Islet precursor cell (in vitro differentiated cells): ENCODE results near the gene KDM7A.
A peak's percentile ranks its signal among the peaks of the same experiment; 100 is the strongest.
"Not testable (repeated sequence)": the region's sequence is repeated elsewhere in the genome, so short reads cannot be mapped to it uniquely, and the experiment has no call there.

Source experiments
- DNase-seq: peaks from one replicate; pipeline ENCODE4 v3.0.0-alpha.2; 2018

The KDM7A gene

GRCh38 chr7:140201393-140201792 lies 24.6 kb upstream of the KDM7A start:
- no peak for DNase-seq

GRCh38 chr7:140200061-140200989 lies 23.5 kb upstream of the KDM7A start:
- no peak for DNase-seq

- no peak for DNase-seq
These were observed 21.2 kb upstream of the KDM7A start for GRCh38 chr7:140197938-140198337.

- DNase-seq = no peak
These were observed 20.6 kb upstream of the KDM7A start for GRCh38 chr7:140197218-140197890.

- no peak for DNase-seq
These were observed 19.8 kb upstream of the KDM7A start for GRCh38 chr7:140196361-140197217.

- DNase-seq = no peak
These were observed 19.1 kb upstream of the KDM7A start for GRCh38 chr7:140195859-140196258.

GRCh38 chr7:140192620-140193019 lies 15.8 kb upstream of the KDM7A start:
- DNase-seq = no peak

- no peak for DNase-seq
These were observed 15.4 kb upstream of the KDM7A start for GRCh38 chr7:140192176-140192575.

GRCh38 chr7:140190588-140190987 lies 13.8 kb upstream of the KDM7A start:
- DNase-seq = no peak

- no peak for DNase-seq
These were observed 13.1 kb upstream of the KDM7A start for GRCh38 chr7:140189917-140190316.

- DNase-seq = no peak
These were observed 6.1 kb upstream of the KDM7A start for GRCh38 chr7:140182917-140183316.

- DNase-seq = no peak
These were observed 2.6 kb upstream of the KDM7A start for GRCh38 chr7:140179339-140179738.

GRCh38 chr7:140176122-140176701 lies 571 bp downstream of the KDM7A start:
- no peak for DNase-seq

- DNase-seq = peak; percentile 95
These were observed 1.3 kb downstream of the KDM7A start for GRCh38 chr7:140175221-140176121.

- DNase-seq = no peak
These were observed 2.6 kb downstream of the KDM7A start for GRCh38 chr7:140174217-140174616.

GRCh38 chr7:140170375-140170774 lies 6.4 kb downstream of the KDM7A start:
- DNase-seq = no peak

GRCh38 chr7:140168816-140169215 lies 8.0 kb downstream of the KDM7A start:
- no peak for DNase-seq

- no peak for DNase-seq
These were observed 11.4 kb downstream of the KDM7A start for GRCh38 chr7:140165422-140165821.

GRCh38 chr7:140162081-140162480 lies 14.7 kb downstream of the KDM7A start:
- DNase-seq = not testable (repeated sequence)

- DNase-seq = no peak
These were observed 15.7 kb downstream of the KDM7A start for GRCh38 chr7:140161047-140161446.

GRCh38 chr7:140160308-140160707 lies 16.5 kb downstream of the KDM7A start:
- peak; percentile 92 for DNase-seq

- peak; percentile 92 for DNase-seq
These were observed 17.3 kb downstream of the KDM7A start for GRCh38 chr7:140159497-140159896.
